Fibroblast of skin of back (primary cell): ENCODE measurements around the gene IFRD1.

Experiments
- DNase-seq: peaks from one replicate; pipeline ENCODE4 v3.0.0-alpha.2; 2013

IFRD1 gene

DNA sequence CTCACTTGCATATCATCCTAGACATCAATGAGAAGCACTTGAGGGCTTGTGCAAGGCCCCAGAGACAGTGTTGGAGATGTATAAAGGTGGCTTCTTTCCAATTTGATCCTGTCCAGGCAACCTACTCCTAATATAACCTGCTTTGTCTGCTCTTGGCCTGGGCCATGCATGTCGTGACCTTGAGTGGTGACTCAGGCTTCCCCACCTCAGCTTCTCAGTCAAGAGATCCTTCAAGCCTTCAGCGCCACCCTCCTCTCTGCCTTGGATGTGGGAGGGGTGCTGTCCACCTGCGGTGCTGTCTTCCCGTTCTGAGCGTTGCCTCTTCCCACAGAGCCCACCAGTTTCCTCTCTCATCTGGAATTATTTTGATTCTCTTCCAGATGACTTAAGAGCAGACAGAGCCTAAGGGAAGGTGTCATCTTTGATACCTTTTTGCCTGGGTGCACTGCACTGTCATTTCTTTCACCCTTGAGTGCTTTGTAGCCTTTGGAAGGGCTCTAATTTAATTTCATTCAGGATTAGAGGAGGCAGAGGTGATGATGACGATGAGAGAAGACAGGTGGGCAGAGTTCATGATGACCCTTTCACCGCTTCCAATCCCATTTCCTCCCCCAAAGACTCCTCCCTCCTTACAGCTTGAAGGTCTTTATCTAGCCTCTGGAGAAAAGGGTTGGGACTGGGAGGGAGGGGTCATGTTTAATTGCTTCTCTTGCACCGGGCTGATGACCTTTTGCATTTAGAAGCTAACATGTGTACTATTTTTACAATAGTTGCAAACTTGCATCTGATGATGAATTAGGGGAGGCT lies 37.4 kb downstream of the IFRD1 start:
- no peak for DNase-seq

GRCh38 chr7:112488264-112488552 lies 37.9 kb downstream of the IFRD1 start:
- no peak for DNase-seq

DNA sequence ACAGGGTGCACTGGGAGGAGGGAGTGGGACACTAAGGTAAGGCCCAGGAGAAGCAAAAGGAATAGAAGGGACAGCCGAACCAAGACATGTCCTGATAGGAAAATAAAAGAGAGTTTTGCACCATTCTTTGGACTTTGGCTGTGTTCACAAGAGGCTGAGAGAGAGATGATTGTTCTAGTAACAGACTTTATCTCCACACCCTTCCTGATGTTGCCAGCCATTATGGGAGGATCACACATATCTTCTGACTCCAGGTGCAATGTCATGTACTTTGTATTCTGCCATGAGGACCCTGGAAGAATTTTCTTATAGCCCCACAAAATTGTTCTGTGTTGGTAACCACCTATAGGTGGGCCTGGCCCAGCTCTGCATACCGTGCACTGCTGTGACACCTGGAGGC lies 41.9 kb downstream of the IFRD1 start:
- DNase-seq = no peak

DNA sequence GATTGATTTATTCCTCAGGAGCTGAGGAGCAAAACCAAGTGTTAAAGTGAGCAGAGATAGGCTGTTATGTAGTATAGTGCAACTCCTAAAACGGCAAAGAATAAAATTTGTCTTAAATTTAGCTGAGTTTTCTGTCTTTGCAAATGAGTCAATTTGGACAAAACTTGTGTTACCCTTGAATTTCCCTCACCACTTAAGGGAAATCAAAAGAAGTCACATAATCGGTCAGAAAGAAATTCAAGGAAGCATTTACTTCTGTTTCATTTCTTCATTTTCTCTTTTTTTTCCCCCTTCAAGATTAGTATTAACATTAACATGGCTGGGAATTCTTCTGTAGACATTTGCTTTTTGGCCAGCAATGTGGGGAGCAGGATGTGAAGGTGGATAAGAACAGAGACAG lies 44.4 kb downstream of the IFRD1 start:
- no peak for DNase-seq

DNA sequence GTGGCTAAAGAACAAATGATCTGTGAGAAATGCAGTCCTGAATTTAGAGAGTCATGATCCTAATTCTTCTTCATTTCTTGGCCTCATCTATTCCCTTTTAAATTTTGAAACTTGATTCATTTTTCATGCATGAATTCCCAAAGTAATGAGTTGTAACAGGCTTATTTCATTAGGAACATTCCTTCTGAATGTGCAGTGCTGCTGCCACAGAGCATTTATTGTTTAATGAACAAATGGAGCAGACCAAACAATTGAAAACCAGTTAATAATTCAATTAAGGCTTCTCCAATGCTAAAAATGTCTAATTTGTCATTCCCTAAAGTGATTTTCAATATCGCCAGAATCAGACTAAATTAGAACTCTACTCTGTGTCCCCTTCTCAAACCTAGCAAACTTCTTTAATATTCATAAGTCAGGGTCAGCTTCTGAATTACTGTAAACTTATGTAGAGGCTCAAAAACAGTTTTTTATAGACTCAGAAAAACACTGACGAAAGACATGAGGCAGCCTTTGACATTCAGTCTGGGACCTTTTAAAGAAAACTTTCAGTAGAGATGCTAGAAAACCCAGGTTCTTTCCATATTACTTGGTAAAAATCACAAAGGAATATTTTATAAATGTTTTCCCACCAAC lies 45.0 kb downstream of the IFRD1 start:
- DNase-seq = no peak

DNA sequence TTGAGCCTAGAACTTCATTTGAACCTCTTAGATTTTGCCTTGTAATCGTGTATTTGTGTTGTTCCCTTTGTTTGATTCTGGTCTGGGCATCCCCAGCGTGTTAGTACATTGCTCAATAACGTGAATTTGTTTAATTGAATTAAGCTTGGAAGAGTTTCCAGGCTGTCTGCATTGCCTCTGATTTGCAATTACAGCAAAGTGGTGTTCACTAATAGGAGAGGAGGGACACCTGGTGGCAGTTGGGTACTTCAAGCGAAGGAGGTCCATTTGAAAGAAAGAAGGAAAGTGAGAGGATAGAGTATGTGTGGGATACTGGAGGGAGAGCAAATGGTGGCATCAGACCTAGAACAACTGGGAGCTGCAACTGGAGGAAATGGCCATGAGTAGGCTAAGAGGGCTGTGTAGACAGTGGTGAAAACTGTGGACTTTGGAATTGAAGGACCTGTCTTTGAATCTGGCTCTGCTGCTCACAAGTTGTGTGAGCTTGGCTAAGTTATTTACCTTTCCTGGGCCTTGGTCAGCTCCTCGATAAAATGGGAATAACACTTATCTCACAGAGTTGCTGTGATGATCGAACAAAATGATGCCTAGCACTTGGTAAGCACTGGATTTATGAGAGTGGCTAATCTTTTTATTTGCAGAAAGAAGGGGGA lies 45.7 kb downstream of the IFRD1 start:
- peak; percentile 64 for DNase-seq

DNA sequence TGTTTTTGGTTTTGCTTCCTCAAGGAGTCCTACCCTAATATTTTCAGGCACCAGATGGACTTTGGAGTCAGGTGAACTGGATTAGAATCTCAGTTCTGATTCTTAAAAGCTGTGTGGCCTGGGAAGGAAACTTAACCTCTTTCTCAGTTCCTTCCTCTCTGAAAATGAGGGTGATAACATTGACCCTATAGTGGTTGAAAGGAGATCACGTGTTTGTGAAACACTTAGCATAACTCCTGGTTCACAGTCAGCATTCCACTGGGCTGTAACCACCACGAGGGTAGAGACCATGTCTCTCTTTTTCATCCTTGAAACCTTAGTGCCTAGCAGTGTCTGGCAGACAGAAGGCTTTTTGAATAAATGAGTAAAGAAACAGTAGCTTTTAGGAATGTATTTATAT lies 47.2 kb downstream of the IFRD1 start:
- DNase-seq = no peak

DNA sequence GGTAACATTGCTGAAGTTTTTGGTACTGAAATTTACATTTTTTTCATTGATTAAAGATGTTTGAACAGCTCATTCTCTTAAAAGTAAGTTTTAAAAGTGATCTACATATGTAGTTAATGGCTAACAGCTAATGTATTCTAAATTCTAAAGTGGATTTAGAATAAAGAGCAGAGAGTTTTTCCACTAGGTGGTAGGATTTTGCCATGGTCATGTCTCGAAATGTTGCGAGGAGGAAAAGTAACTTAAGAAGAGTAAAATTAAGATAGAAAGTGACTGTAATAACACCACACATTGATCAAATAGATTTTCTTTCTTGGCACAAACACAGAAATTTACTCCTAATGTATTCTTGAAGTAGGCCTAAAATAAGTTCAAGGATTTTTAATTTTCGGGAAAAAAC lies 50.4 kb downstream of the IFRD1 start:
- no peak for DNase-seq

GRCh38 chr7:112501801-112502503 lies 51.7 kb downstream of the IFRD1 start:
- no peak for DNase-seq

DNA sequence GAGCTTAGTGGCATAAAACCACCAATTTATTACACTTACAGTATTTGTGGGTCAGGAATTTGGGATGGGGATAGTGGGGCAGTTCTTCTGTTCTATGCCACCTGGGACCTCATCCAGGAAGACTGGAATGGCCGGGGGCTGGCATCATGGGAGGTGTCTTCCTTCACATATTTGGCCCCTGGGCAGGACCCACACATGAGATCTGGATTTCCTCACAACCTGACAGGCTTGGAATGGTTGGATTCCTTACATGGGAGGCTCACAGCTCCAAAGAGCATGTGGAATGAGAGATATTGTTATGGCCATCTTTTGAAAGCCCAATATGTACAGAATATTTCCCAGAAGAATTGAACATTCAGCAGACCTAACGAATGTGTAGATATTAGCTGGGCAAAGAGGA lies 52.4 kb downstream of the IFRD1 start:
- DNase-seq = no peak

DNA sequence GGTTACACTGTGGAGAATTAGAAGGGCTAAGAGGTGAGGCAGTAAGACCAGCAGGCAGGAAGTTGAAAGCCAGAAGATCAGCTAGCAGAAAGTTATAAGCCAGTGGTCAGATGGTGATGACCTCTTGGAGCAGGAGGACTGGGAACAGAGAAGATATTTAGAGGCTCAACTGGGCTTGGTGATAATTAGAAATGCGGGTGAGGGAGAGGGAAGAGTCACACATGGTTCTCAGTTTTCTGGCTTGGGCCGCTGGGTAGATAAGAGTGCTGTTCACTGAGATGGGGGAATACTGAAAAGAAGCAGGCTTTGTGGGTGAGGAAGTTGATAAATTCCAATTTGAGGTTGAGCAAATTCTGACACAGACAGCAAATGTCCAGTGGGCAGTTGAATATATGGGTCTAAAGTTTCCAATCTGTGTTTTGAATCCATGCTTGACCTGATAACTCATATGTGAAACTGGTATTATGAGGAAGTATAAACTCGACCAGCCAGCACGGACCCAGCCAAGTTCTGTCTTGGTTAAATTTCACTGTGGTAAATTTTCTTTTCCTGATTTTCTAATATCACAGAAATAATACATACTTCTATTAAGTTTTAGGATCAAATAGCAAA lies 53.2 kb downstream of the IFRD1 start:
- DNase-seq = no peak

- no peak for DNase-seq
Observed at GRCh38 chr7:112504093-112504695, 53.9 kb downstream of the IFRD1 start.

- peak; percentile 11 for DNase-seq
Observed at GRCh38 chr7:112505495-112505894, 55.2 kb downstream of the IFRD1 start.

DNA sequence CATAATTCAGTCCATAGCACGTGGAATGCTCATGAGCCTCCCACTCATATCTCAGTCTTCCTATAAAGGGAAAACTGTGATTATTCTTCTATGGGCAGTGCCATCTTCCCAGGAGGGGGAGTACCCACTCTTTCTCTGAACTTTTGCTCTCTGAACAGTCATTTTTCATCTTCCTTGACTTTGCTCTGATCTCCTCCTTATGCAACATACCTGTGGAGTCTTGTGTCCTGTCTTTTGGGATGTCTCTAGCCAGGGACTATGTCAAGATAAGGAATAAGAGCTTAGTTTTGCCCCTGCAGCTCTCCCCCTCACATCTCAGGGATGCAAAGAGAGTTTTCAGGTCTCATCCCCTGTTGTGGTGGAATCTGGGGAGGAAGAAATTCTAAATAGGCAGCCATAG lies 58.1 kb downstream of the IFRD1 start:
- no peak for DNase-seq

DNA sequence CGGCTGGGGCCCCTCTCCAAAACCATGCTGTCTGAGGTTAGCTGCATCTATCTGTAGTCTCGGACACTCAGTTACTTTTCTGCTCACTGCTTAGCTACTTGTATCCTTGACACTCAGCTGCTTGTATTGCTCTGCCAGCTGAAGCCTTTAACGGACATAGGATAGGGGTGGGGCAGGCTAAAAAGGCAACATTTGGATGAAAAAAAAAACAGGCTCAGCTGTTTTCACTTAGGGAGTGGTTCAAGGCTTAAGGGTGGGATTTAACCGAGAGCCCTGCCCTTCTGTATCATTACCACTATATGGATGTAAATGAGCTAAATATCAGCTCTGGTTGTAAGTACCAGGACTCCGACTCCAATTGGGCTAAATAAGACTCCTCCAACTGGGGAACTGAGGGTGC lies 59.1 kb downstream of the IFRD1 start:
- DNase-seq = peak; percentile 7

DNA sequence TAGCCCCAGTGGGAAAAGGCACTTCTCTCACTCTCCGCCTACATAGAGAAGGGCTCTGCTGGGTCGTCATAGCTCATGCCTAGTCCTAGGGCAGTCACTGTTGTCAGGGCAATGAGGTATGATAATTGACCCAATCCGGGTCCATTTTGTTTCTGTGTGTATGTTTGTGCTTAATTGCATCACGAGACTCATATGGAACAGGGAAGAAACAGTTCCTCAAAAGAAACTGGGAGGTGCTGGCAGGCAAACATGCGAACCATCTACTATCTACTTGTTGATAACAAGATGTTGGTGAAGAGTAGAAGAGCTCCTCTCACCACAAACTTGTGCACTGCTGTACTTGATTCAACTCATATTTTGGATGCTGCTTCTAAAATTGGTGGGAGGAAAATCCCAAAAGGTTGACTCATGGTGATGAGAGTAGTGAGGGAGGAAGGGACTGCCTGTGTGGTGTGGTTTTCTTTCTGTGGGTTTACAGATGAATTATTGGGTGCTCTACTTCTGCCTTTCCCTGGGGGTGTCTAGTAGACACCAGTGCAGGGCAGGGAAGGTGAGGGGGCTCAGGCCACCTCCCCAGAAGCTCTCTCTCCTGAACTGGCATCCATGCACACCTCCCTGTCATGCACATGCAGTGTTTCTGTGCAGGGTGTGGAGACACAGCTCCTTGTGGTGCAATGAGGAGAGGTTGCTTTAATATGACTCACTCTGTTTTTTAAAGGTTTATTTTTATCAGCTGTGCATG lies 59.9 kb downstream of the IFRD1 start:
- peak; percentile 82 for DNase-seq

- no peak for DNase-seq
Observed at GRCh38 chr7:112510743-112511110, 60.5 kb downstream of the IFRD1 start.

DNA sequence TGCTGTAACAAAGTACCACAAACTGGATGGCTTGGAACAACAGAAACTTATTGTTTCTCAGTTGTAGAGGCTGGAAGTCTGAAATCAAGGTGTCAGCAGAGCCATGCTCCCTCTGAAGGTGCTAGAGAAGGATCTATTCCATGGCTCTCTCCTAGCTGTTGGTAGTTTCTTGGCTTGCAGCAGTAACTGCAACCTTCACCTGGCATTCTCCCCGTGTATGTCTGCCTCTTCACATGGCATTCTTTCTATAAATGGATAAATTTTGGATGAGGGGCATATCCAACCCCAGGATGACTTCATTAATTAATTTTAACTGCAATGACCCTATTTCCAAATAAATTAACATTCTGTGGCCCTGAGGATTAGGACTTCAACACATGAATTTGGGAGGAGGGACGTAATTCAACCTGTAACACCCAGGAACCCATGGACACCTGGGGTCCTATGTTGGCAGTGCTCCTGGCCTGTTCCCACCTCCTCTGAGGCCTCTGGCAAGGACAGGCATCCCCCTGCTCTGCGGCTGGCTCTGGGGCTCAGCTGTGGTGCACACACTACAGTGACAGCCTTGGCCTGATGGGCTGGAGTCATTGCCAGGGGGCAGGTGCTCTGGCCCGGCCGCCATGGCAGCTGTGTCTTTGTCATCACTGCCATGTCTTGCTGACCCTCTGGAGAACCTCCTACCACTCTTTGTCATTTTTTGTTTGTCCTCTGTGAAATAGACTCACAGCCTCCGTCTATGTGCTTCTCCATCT lies 61.4 kb downstream of the IFRD1 start:
- no peak for DNase-seq

GRCh38 chr7:112512451-112513210 lies 62.4 kb downstream of the IFRD1 start:
- no peak for DNase-seq

GRCh38 chr7:112515989-112516388 lies 65.7 kb downstream of the IFRD1 start:
- DNase-seq = no peak
